Measurements from ENCODE around the gene MIA. TPM values are rescaled to one million over a fixed set of nuclear protein-coding genes. Genes with fewer than 3 reads are reported as not detected.
"Not testable (repeated sequence)": the region's sequence is repeated elsewhere in the genome, so short reads cannot be mapped to it uniquely, and the experiment has no call there.

MIA gene
- total and polyA plus RNA-seq, 2 of the 4 experiments (the other 2 are of a cell fraction), result 0.44 TPM; not detected in 1

GRCh38 chr19:40771101-40771862, 4.0 kb upstream of the MIA start:
- H3K4me3 ChIP-seq (ENCODE audit: insufficient read depth, low read depth, low read length); BruUV-seq (replicated peaks); H3K9ac ChIP-seq (ENCODE audit: low read depth, low read length); H3K14ac ChIP-seq (replicated peaks; ENCODE audit: low read depth, low read length); H3K18ac ChIP-seq (ENCODE audit: low read depth, low read length); H3K9me1 ChIP-seq (ENCODE audit: insufficient read depth, low read length); H3K56ac ChIP-seq (ENCODE audit: extremely low read depth, insufficient read depth, low read length); H3K4me2 ChIP-seq (ENCODE audit: low read depth, low read length); DNase-seq; H2AK5ac ChIP-seq (ENCODE audit: low read depth, low read length); intact Hi-C loops (cut with micrococcal nuclease); ATAC-seq (ENCODE audit: low read depth); dilution Hi-C loops (cut with HindIII; ENCODE audit: low sequenced_read_pairs, unreplicated experiment); H3K9me3 ChIP-seq (ENCODE audit: control insufficient read depth, insufficient read depth, low read length); H3K79me1 ChIP-seq (ENCODE audit: low read depth in 1 of 2, low read length in 2 of 2); in situ Hi-C loops (cut with MboI; ENCODE audit: low sequenced_read_pairs); H3K36me3 ChIP-seq (ENCODE audit: control insufficient read depth, insufficient read depth, low read length); H4K8ac ChIP-seq (ENCODE audit: low read depth in 2 of 2, low read length in 2 of 2); H2BK5ac ChIP-seq (ENCODE audit: low read depth, low read length, poor library complexity, severe bottlenecking); H4K91ac ChIP-seq (ENCODE audit: insufficient read depth, low read depth, low read length); H2AK9ac ChIP-seq (replicated peaks; ENCODE audit: low read depth, low read length, poor library complexity); H4K5ac ChIP-seq (ENCODE audit: low read depth, low read length); POLR2A ChIA-PET (ENCODE audit: unreplicated experiment); H2BK20ac ChIP-seq (ENCODE audit: low read depth, low read length); H3K27ac ChIP-seq (ENCODE audit: insufficient read depth, low read length); H4K20me1 ChIP-seq (ENCODE audit: insufficient read depth, low read length); H3K27me3 ChIP-seq (ENCODE audit: control insufficient read depth, insufficient read depth, low read length); H3K4me1 ChIP-seq (ENCODE audit: control insufficient read depth, insufficient read depth, low read length); H2BK15ac ChIP-seq (ENCODE audit: low read depth, low read length); H3K23ac ChIP-seq (ENCODE audit: low read depth, low read length); H2AFZ ChIP-seq (replicated peaks; ENCODE audit: low read length, poor library complexity); H3K4ac ChIP-seq (ENCODE audit: low read depth, low read length); H2BK120ac ChIP-seq (ENCODE audit: low read depth, low read length): not testable (repeated sequence)
- CTCF ChIA-PET, result interaction anchor here (0.6 kb wide), 1 partner anchor 45 kb away, joined by 3 read pairs; no protein-coding TSS in a partner anchor
- WGBS, 2 experiments (ENCODE audit: extremely low coverage in 2 of 2, insufficient read length in 1 of 2), result 100% methylated on average over 1 of the region's 10 CpGs; no CpG with 5 or more reads in 1 of the 2 experiments
